Activated naive CD4-positive, alpha-beta T cell treated with anti-CD3 and anti-CD28 coated beads, Interleukin-2, amount 50 U/mL, for 72 hours (primary cell): ENCODE results near the gene TSHZ2. TPM values are rescaled to one million over a fixed set of nuclear protein-coding genes. Genes with fewer than 3 reads are reported as not detected.
A peak's percentile ranks its signal among the peaks of the same experiment; 100 is the strongest.
"Not testable (repeated sequence)": the region's sequence is repeated elsewhere in the genome, so short reads cannot be mapped to it uniquely, and the experiment has no call there.

ENCODE experiments used
- ATAC-seq, 2 donors: fragments of 150-1000 bp; cut with Tn5 transposase; 2 replicates each; pipeline ENCODE4 v1.10.0; 2021; ENCODE audit warnings: mild to moderate bottlenecking in 2 of 2, moderate library complexity in 2 of 2
- DNase-seq, 2 donors: peaks; one replicate each; pipeline ENCODE4 v3.0.0; 2021 to 2022; ENCODE audit warnings: low spot score in 2 of 2
- H3K27ac Mint-ChIP-seq, 2 donors: one replicate each; pipeline ENCODE4 v1.8.0; 2022; ENCODE audit warnings: mild to moderate bottlenecking in 2 of 2, mixed read lengths in 2 of 2
- H3K36me3 Mint-ChIP-seq, 2 donors: one replicate each; pipeline ENCODE4 v1.8.0; 2022; ENCODE audit warnings: mixed read lengths in 2 of 2
- H3K9me3 Mint-ChIP-seq, 2 donors: one replicate each; pipeline ENCODE4 v1.8.0; 2022; ENCODE audit warnings: mixed read lengths in 2 of 2
- total RNA-seq, 2 donors: library from RNA; stranded (reverse); gene quantifications; one replicate each; pipeline ENCODE4 v1.2.3, GENCODE V29; 2022

TSHZ2 gene
- total RNA-seq, 2 donors from 2014 or later = 31.4 to 91.0 TPM

DNA sequence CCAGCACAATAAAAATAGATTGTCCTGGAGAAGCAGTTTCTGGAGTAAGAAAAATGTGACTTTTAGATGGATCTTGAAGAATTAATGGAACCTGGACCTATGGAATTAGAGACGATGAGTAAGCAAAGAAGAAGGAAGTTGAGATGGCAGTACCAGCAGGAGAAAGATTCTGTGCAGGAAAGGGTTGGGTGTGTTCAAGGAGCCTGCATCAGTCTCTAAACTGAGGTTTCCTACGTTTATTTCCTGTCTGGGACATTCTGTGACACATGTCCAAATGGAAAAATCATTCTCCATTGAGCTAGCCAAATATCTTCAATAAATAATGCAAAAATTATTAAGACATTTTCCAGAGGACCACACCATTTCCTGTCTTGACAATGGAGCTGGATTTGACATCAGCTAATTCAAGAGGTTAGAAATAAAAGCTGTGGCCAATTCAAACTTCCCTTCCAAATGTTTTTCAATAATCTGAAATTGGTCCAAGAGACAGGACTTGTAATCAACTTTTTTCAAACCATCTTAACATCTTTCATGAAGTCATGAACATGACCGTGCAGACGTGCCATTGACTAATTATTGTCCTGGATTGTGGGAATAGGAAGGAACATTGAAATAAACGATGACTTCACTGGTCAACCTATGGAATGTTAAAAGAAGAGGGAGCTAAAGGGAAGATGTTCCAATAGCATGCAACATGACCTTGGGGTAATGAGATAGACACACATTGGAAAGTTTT is 423.2 kb downstream of the TSHZ2 start:
- ATAC-seq (no peak), DNase-seq (no peak)
- H3K36me3 Mint-ChIP-seq = peaks cover 0 to 18% of the 10 kb centered on the region in 2 donors
- H3K27ac Mint-ChIP-seq = no peak overlapping the region
- no peaks in the 10 kb centered on the region for H3K9me3 Mint-ChIP-seq

DNA sequence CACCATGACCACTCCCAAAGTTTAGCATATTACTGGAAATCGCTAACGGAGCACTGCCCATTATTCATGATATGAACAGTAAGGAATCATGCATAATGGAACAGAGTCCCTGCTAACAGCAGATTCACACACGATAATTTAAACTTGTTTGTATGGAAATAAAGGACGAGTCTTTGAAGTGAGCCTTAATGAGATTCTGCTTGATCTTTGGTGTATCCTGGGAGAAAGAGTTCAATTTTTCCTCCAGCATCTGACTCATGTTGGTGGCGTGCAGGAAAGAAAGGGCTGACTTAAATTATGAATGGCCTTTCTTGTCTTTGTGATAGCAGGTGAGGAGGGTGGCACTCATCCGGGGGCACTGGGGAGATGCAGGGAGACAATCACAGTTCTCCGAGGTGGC is 426.9 kb downstream of the TSHZ2 start:
- H3K27ac Mint-ChIP-seq = no peak overlapping the region
- no peaks in the 10 kb centered on the region for H3K9me3 Mint-ChIP-seq
- DNase-seq = no peak
- ATAC-seq = no peak
- H3K36me3 Mint-ChIP-seq = peaks cover 0 to 35% of the 10 kb centered on the region in 2 donors

DNA sequence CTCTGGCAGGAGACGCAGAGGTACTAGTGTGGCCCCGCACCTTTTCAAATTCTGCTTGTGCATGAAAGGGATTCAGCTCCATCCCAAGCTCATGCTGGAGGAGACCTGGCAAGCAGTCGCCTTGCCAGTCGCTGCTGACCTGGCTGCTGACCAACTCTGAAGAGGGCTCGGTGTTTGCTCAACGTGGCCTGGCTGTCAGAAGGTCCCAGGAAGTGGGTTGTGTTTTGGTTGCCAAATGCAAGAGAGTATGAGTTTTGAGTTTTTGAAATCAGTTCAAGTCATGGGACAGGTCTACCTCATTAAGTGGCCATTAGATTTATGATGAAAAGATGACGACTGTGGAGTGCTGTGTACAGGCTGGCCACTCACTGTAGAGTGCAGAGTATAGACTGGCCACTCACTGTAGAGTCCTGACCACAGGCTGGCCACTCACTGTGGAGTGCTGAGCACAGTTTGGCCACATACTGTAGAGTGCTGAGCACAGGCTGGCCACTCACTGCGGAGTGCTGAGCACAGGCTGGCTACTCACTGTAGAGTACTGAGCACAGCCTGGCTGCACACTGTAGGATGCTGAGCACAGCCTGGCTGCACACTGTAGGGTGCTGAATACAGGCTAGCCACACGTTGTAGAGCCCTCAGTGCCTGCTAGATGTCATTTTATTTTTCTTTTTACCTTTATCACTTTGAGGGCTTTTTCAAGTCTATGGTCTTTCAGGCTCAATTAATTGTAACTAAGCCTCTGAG is 427.6 kb downstream of the TSHZ2 start:
- ATAC-seq = peak in 1 of 2 donors; percentile 8
- peaks cover 0 to 33% of the 10 kb centered on the region in 2 donors for H3K36me3 Mint-ChIP-seq
- no peaks in the 10 kb centered on the region for H3K9me3 Mint-ChIP-seq
- H3K27ac Mint-ChIP-seq = no peak overlapping the region
- no peak for DNase-seq

DNA sequence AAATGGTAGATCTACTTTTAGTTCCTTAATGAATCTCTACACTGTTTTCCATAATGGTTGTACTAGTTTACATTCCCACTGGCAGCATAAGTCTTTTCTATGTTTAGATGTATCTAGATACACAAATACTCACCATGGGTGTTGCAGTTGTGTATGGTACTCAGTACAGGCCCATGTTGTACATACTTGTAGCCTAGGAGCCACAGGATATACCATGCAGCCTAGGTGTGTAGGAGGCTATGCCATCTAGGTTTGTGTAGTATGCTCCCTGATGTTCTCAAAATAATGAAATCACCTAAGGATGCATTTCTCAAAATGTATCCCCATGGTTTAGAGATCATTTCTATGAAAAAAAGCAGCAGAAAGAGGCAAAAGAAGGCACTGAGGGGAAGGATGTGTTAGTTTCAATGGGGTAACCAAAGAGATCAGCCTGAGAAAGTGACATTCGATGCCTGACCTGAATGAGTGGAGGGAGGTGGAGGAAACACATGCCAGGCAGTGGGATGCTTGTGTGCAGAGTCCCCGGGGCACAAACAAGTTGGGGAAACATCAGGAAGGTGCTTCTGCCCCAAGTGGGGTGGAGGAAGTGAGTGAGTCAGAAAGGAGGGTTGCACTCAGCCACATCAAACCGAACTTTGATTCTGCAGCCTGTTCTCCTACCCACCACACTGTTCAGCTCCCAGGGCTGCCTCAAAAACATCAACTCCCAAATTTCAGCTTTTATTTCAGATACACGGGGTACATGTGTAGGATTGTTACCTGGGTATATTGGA is 430.3 kb downstream of the TSHZ2 start:
- peaks cover 0 to 22% of the 10 kb centered on the region in 2 donors for H3K36me3 Mint-ChIP-seq
- H3K27ac Mint-ChIP-seq = peak overlapping the region in 1 of 2 donors; percentile 44
- ATAC-seq = peak; percentile 93 to 97
- DNase-seq = peak in 1 of 2 donors; percentile 21
- no peaks in the 10 kb centered on the region for H3K9me3 Mint-ChIP-seq

DNA sequence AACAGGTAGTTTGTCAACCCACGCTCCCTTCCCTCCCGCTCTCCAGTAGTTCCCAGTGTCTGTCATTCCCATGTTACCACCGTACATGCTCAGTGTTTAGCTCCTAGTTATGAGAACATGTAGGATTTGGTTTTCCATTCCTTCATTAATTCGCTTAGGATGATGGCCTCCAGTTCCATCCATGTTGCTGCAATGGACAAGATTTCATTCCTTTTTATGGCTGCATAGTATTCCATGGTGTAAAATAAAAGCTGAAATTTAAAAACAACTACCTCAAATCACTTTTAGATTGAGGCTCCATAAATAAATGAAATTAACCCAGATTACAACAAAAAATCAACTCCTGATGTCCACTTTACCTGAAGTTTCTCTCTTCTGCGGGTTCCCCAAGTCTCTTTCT is 430.9 kb downstream of the TSHZ2 start:
- no peak for DNase-seq
- H3K9me3 Mint-ChIP-seq = no peaks in the 10 kb centered on the region
- peaks cover 0 to 22% of the 10 kb centered on the region in 2 donors for H3K36me3 Mint-ChIP-seq
- ATAC-seq = no peak
- H3K27ac Mint-ChIP-seq = no peak overlapping the region

DNA sequence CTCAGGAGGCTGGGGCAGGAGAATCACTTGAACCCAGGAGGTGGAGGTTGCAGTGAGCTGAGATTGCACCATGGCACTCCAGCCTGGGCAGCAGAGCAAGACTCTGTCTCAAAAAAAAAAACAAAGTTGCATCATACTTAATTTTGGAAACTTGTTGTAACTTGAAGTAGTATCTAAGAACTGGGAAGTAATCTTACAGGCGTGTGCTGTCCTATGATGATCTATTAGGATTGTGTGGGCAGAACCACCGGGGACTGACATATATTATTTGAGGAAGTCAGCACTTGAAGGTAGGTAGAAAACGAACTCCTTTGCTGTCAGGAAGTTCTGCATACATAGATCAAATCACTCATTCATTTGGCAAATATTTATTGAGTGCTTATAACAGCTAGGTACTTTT is 433.0 kb downstream of the TSHZ2 start:
- Mint-ChIP-seq H3K9me3 (no peaks in the 10 kb centered on the region), H3K36me3 (peaks cover 0 to 22% of the 10 kb centered on the region in 2 donors), H3K27ac (peak overlapping the region in 1 of 2 donors; percentile 8)
- ATAC-seq (no peak), DNase-seq (no peak)

DNA sequence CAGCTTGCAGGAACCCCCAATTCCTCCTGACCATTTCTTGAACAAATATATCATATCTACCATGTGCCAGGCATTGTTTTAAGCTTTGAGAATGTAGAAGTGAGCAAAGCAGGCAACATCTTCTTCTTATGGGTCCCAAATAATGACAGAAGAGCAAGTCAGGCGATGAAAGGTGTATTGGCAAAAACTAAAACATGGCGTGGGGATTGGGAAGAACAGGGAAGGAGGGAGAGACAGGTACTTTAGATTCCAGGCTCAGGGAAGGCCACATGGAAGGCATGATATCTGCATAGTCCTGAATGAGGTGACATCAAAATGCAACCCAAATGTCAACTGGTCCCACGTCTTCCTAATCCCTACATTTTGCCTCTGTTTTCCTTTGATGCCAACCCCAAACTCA is 434.4 kb downstream of the TSHZ2 start:
- H3K27ac Mint-ChIP-seq = peak overlapping the region in 1 of 2 donors; percentile 26
- no peaks in the 10 kb centered on the region for H3K9me3 Mint-ChIP-seq
- DNase-seq = no peak
- ATAC-seq = no peak
- peaks cover 0 to 22% of the 10 kb centered on the region in 2 donors for H3K36me3 Mint-ChIP-seq

DNA sequence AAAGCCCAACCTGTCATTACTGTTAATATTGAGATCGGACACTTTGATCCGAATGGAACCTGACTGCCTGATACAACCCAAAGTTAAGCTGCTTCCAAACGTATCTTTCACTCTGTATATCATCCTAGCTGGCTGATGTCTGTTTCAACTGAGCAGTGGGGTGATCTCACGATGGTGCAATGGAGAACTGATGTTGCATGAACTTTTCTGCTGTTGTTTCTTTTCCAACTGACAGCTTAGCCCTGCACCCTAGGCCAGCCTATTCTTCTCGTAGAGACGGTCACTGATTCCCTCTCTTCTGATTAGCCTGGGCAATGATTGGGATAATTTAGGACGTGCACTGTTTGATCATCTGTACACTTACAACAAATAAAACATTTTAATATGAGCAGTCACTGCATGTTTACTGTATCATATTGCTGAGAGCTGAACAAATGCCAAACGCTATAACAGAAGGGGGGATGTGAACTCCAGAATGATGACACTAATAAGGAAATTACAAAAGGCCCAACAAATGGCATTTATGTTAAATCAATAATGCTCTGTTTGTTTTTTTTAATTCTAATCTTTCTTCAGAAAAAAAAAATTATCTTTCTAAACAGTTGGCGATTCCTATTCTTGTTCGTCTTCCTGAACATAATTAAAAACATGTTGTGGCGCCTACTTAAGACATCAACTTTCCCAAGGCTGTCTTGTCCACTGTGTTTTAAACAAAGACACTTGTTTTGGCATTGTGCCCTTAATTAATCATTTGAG is 436.7 kb downstream of the TSHZ2 start:
- Mint-ChIP-seq H3K36me3 (peaks cover 0 to 7% of the 10 kb centered on the region in 2 donors), H3K9me3 (no peaks in the 10 kb centered on the region), H3K27ac (no peak overlapping the region)
- ATAC-seq (no peak), DNase-seq (no peak)

DNA sequence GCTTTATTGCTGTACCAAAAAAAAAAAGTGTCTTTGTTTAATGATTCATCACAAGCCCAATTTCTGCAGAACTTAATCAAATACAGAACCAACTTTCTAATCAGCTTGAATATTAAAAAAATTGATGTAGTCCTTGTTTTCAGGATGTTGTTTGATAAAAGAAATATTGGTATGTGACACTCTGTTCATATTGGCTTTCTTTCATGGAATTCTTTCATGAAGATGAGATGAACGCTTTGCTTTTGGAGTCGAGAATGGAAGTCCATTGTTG is 437.2 kb downstream of the TSHZ2 start:
- ATAC-seq (no peak), DNase-seq (no peak)
- Mint-ChIP-seq H3K9me3 (no peaks in the 10 kb centered on the region), H3K36me3 (peaks cover 0 to 6% of the 10 kb centered on the region in 2 donors), H3K27ac (no peak overlapping the region)

DNA sequence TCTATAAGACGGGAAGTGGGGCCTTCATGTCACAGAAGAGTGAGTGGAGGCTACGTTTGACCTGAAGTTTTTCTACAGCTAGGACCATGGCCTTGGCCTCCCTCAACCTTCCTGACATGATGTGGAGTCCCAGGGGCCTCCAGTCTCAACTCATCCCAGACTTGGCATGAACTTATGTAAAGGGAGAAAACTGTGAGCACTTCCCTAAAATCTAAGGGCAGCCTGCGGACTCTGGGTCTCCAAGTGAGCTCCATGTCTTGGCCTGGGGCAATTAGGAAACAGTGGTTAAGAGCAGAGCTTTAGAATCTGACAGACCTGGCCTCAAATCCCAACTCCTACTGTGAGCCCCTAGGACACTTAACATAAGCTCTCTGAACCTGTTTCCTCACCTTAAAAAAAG is 439.0 kb downstream of the TSHZ2 start:
- Mint-ChIP-seq H3K27ac (no peak overlapping the region), H3K9me3 (no peaks in the 10 kb centered on the region), H3K36me3 (peaks cover 0 to 6% of the 10 kb centered on the region in 2 donors)
- ATAC-seq = no peak
- DNase-seq = no peak

DNA sequence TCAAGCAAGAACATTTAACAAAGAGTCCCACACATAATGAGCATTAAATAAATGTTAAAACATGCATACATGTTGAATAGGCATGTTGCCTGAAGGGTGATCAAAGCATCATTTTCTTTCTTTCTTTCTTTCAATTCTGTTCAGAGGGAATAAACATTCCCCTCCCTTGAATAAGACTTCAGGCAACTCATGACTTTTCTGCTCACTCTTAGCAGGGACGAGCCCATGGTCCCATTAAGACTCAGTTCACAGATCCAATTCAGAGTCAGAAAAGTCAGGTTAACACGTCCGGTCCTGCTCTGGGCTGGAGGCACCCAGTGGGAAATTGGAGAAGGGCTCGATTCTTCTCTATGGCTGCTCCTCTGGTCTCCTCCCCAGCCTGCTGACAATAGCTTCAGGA is 439.7 kb downstream of the TSHZ2 start:
- peaks cover 0 to 6% of the 10 kb centered on the region in 2 donors for H3K36me3 Mint-ChIP-seq
- DNase-seq (no peak), ATAC-seq (no peak)
- no peak overlapping the region for H3K27ac Mint-ChIP-seq
- no peaks in the 10 kb centered on the region for H3K9me3 Mint-ChIP-seq

DNA sequence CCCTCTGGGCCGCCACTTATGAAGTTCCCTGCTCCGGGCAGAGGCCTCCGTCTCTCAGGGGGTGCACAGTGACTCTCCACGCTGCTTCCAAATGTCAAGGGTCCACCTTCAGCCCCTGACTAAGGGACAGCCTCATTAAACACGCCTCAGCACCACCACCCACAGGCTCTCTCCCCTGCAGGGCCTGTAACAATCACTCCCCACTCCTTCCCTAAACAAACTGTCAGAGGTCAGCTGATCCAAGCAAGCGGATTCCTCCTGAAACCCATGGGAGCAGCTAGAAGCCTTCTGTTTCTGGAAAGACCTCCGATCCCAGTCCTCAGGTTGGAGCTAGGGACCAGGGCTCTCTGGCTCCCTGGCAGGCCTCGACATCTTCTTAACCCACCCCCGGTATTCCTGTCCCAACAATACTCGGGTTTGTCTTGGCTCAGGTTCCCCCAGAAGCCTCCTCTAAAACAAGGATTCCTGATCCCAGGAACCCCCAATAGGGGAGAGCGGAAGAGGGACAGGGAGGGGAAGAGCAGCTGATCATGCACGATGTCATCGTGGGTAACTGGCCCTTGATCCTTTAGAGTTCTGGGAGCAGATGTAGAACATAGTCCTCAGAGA is 440.5 kb downstream of the TSHZ2 start:
- Mint-ChIP-seq H3K27ac (peak overlapping the region; percentile 44 to 60), H3K9me3 (no peaks in the 10 kb centered on the region), H3K36me3 (peaks cover 0 to 6% of the 10 kb centered on the region in 2 donors)
- ATAC-seq (no peak), DNase-seq (no peak)

DNA sequence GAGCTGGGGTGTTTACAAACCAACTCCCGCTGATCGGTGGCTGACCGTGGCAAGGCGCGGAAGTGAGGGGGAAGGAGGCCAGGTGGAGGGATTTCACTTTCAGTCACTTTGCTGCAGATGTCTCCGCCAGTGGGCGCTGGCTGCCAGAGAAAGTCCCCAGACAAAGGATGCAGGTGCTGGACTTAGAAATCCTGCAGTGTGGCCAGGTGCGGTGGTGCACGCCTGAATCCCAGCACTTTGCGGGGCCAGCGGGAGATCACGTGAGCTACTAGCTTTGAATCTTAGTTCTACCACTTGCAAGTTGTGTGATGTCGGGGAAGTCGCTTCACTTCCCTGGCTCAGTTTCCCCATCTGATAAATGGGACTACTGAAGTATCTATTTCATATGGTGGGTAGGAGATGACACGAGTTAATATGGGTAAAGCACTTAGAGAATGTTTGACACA is 441.1 kb downstream of the TSHZ2 start:
- DNase-seq (peak; percentile 39 to 59), ATAC-seq (peak; percentile 61 to 68)
- Mint-ChIP-seq H3K27ac (peak overlapping the region in 1 of 2 donors; percentile 60), H3K9me3 (no peaks in the 10 kb centered on the region), H3K36me3 (peaks cover 0 to 6% of the 10 kb centered on the region in 2 donors)

DNA sequence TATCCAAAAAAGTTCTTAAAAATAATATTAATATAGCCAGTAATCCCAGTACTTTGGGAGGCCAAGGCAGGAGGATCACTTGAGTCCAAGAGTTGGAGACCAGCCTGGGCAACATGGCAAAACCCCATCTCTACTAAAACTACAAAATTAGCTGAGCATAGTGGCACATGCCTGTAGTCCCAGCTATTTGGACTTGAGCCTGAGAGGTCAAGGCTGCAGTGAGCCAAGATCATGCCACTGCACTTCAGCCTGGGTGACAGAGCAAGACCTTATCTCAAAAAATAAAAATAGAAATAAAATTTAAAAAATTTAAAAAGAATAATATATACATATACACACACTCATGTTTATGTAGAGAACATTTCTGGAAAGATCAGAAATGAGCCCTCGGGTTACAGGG is 441.7 kb downstream of the TSHZ2 start:
- ATAC-seq, H3K27ac Mint-ChIP-seq, H3K9me3 Mint-ChIP-seq, DNase-seq, H3K36me3 Mint-ChIP-seq: not testable (repeated sequence)

DNA sequence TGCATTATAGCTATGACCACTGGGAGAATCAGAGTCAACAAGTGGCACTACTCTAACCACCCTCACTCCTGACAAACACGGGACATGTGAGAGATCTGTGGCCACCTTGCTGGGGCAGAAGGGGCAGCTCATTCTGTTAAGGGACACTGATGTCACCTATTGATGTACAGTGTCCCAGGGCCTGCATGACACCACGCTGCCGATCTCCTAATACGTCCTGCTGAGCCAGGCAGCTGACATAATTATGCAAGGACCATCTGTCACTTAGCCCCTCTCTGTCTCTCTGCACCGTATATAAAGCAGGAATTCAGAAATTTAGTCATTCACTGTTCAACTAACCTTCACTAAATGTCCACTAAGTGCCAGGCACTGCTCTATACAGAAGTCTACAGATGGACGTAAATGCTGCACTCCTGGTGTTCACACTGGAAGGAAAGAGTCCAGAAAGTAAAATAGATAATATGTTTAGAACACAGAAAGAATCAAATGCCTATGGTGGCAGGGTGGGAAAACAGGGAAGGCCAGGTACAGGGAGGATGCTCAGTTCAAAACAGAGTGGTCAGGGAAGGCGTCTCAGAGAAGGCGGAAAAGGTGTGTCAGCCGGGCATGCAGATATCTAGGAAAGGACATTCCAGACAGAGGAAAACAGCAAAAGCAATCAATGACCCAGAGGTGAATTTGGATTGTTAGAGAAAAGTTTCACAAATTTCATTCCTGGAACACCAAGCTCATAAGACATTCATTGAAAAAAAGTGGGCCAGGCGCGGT is 447.7 kb downstream of the TSHZ2 start:
- Mint-ChIP-seq H3K27ac (no peak overlapping the region), H3K36me3 (peaks cover 0 to 19% of the 10 kb centered on the region in 2 donors), H3K9me3 (peaks cover 0 to 3% of the 10 kb centered on the region in 2 donors)
- DNase-seq (no peak), ATAC-seq (no peak)
